Measurements from ENCODE around the gene RARRES1.

Gene RARRES1

DNA sequence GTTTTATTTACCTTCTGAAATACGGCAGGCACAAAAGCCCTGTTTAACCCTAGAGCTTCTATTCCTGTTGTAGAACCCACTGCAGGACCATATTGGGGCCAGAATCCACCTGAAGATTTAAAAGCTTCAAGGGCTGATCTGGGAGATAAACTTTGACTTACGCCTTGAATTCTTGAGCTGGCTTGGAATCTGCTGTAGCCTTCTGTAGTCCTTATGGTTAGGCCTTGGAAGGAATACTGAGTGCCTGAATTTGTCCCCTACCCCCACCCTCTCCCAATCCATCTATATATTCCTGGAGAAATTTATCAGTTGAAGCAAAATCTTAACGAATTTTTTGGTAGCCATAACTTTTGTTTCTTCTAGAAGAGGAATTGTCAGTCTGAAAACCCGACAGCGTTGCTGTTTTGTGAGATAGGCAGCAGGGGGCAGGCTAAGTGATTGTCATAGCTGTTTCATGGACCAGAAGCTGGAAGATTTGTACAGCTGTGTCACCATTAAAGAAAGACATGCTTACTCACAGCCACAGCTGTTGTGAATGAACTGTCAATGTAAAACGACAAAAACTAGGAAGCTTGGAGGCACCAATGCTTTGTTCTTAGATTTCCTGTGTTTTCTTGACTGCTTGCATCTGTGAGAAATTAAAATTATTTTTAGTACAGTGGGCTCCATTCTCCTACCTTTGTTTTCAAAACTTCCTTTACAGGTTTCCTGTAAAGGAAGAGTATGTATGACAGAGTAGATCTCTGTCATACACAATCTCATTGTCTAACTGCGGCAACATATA, 72.6 kb downstream of the RARRES1 start:
- Histone ChIP-seq H3K4me3 (no peak overlapping the region), H3K27ac (peak overlapping the region in 4 of 21 experiments; percentile 43 to 76 (median 50))

DNA sequence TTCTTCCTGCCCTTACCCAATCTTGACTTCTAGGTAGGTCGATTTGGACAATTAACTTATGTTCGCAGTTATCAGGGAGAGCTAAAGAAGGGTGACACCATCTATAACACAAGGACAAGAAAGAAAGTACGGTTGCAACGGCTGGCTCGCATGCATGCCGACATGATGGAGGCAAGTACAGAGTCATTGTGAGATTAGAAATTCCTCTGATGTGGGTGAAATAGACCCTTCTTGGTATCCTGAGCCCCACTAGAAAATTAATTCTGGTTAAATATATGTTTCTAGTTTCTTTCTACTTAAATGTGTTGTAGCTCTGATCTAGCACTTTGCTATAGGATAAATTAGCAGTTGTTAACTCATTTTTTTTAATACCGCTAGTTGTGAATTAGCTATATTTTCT, 73.4 kb downstream of the RARRES1 start:
- peak overlapping the region in 2 of 21 experiments; percentile 43 to 59 for H3K27ac ChIP-seq

DNA sequence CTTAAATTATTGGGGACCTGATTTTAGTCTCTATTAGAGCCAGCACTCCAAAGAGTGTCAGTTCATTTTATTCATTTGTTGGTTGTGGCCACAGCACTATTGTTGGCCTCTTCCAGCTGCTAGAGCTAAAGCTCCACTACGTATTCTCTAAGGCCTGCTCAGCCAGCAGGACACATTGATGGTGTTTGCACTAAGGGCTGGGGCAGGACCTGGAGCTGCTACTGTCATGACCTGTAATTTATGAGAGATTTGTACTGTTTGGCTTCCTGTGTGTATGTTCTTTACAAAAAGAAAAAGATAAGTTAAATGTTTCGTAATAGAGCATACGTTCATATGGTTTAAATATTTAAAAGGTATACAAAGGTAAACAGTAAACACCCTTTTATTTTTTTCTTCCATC, 79.8 kb downstream of the RARRES1 start:
- Histone ChIP-seq H3K4me3 (no peak overlapping the region), H3K27ac (no peak overlapping the region)

More for the DNA sequence above, 73.4 kb downstream of the RARRES1 start:
- no peak overlapping the region for H3K4me3 ChIP-seq

DNA sequence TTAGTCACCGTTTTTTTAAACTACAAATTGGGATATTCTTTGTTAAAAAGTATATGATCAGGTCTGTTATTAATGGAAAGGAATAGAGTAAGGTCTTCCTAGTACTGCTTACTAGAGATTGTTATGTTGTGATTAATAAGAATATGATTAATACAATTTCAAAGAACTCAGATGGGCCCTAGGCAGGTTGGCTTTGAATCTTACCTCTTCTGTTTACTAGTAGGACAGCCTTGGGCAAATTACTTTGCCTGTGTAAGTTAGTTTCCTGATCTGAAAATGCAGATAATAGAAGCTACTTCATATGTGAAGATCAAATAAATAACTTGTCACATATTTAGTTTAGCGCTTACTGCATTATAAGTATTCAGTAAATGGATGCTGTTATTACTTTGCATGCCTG, 81.1 kb downstream of the RARRES1 start:
- Histone ChIP-seq H3K4me3 (no peak overlapping the region), H3K27ac (no peak overlapping the region)

DNA sequence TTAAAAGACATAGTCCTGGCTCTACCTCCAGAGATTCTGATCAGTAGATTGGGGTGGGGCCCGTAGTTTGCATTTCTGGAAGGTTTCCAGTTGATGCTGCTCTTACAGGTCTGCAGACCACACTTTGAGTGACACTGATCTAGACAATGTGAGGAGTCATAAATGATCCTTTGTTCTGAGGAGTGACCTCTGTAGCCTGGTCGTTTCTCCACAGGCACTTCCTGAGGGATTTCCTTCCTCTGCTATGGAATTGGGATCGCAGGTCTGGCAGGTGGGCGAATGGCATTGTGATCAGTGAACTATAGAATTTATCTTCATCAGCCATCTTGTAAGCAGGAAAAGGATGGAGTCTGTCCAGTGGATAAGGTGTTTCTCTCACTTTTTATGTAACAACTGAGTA, 82.5 kb downstream of the RARRES1 start:
- H3K4me3 ChIP-seq, result no peak overlapping the region
- H3K27ac ChIP-seq, result peak overlapping the region in 1 of 21 experiments; percentile 11
